GM12878 (cell line): ENCODE measurements around the gene ZNF620. TPM values are rescaled to one million over a fixed set of nuclear protein-coding genes. Genes with fewer than 3 reads are reported as not detected.

Experiments used
- ATAC-seq: fragments of 200-7000 bp; cut with Tn5 transposase; 3 replicates; pipeline ENCODE4 v1.9.1; 2020; ENCODE audit warnings: mild to moderate bottlenecking, moderate library complexity
- BruUV-seq: library from RNA; stranded (reverse); fragments of 400-500 nt; replicated peaks from 2 replicates; lab custom pipeline; 2021; lab: Mats Ljungman, UMichigan
- CTCF ChIA-PET: fragments of 300-600 bp; sonication (Branson Sonifier 250); formaldehyde crosslinking; extraction: SDS; loops from one replicate; lab custom pipeline; 2021; ENCODE audit warnings: inconsistent platforms; lab: Yijun Ruan, JAX
- POLR2A ChIA-PET: fragments of 350-600 bp; formaldehyde crosslinking; extraction: SDS; loops from one replicate; lab custom pipeline; 2021; ENCODE audit warnings: inconsistent platforms; lab: Charles Lee
- RAD21 ChIA-PET: fragments of 300-600 bp; sonication (Branson Sonifier 250); formaldehyde crosslinking; loops from one replicate; lab custom pipeline; 2023; ENCODE audit warnings: antibody characterized with exemption; ENCODE audit not compliant: unreplicated experiment; lab: Charles Lee
- SMC1A ChIA-PET: fragments of 300-600 bp; sonication (Branson Sonifier 250); formaldehyde crosslinking; loops from one replicate; lab custom pipeline; 2023; ENCODE audit not compliant: unreplicated experiment, uncharacterized antibody; lab: Charles Lee
- DNase-seq: peaks from one replicate; pipeline ENCODE4 v3.0.0-alpha.2; 2011; ENCODE audit warnings: low read depth, low spot score
- FAIRE-seq: peaks from 3 replicates; lab custom pipeline; 2011; peaks lifted over from hg19 to GRCh38; lab: Jason Lieb, UNC
- H2AFZ ChIP-seq: 2 replicates; pipeline ENCODE4 v1.6.0; 2011; ENCODE audit warnings: low read depth, low read length, control low read depth; ENCODE audit not compliant: control insufficient read depth
- H3K27ac ChIP-seq: 2 replicates; pipeline ENCODE4 v1.5.1; 2011; ENCODE audit warnings: control low read depth; ENCODE audit not compliant: control insufficient read depth, insufficient read depth
- H3K27me3 ChIP-seq, 2 experiments: replicated peaks in 1 of 2; 2 replicates each; pipeline versions ENCODE4 v1.6.0 to v1.6.1; 2011; ENCODE audit warnings: low read length in 1 of 2; ENCODE audit not compliant: control insufficient read depth in 2 of 2, insufficient read depth in 2 of 2
- H3K36me3 ChIP-seq, 2 experiments: 2 replicates each; pipeline ENCODE4 v1.5.1; 2011; ENCODE audit warnings: low read length in 1 of 2; ENCODE audit not compliant: control insufficient read depth in 2 of 2, insufficient read depth in 2 of 2
- H3K4me1 ChIP-seq: 2 replicates; pipeline ENCODE4 v1.6.1; 2011; ENCODE audit warnings: mild to moderate bottlenecking, low read length, moderate library complexity, mixed read lengths; ENCODE audit not compliant: control insufficient read depth, insufficient read depth
- H3K4me2 ChIP-seq: 2 replicates; pipeline ENCODE4 v1.6.0; 2011; ENCODE audit warnings: control low read depth; ENCODE audit not compliant: control insufficient read depth, insufficient read depth
- H3K4me3 ChIP-seq: fragments of 200-600 bp; sonication (generic); 2 replicates; pipeline ENCODE4 v1.5.1; 2016
- H3K79me2 ChIP-seq: 2 replicates; pipeline ENCODE4 v1.6.0; 2011; ENCODE audit warnings: low read length; ENCODE audit not compliant: control insufficient read depth, insufficient read depth
- H3K9ac ChIP-seq: 2 replicates; pipeline ENCODE4 v1.8.0; 2011; ENCODE audit warnings: low read length, control low read depth, mixed read lengths; ENCODE audit not compliant: control insufficient read depth, insufficient read depth
- H3K9me3 ChIP-seq: replicated peaks from 3 replicates; pipeline ENCODE4 v1.5.1; 2011; ENCODE audit warnings: mild to moderate bottlenecking, low read length; ENCODE audit not compliant: control insufficient read depth, insufficient read depth
- H4K20me1 ChIP-seq: 2 replicates; pipeline ENCODE4 v1.6.0; 2011; ENCODE audit not compliant: control insufficient read depth, insufficient read depth
- BRCA1 ChIP-seq: IDR thresholded peaks from 2 replicates; pipeline ENCODE4 v1.6.1; 2011; ENCODE audit warnings: low read depth, low read length, improper control_type of control experiment
- ETV6 ChIP-seq, 2 experiments: fragments of 450-650 bp in 1 of 2; IDR thresholded peaks in 1 of 2; conservative IDR thresholded peaks in 1 of 2; 2 replicates each; pipeline ENCODE4 v1.6.1; 2014; ENCODE audit warnings: antibody characterized with exemption in 1 of 2, borderline replicate concordance in 1 of 2, low read depth in 1 of 2, mild to moderate bottlenecking in 1 of 2, moderate library complexity in 1 of 2
- MAX ChIP-seq: IDR thresholded peaks from 2 replicates; pipeline ENCODE4 v1.6.1; 2012; ENCODE audit warnings: low read depth, low read length, improper control_type of control experiment
- MTA3 ChIP-seq: IDR thresholded peaks from 2 replicates; pipeline ENCODE4 v1.6.1; 2012; ENCODE audit warnings: low read length, inconsistent platforms, borderline replicate concordance
- NFXL1 ChIP-seq: fragments of 450-650 bp; IDR thresholded peaks from 2 replicates; pipeline ENCODE4 v1.6.1; 2017; ENCODE audit warnings: antibody characterized with exemption, mild to moderate bottlenecking, borderline replicate concordance
- PBX3 ChIP-seq: IDR thresholded peaks from 2 replicates; pipeline ENCODE4 v1.6.1; 2011; ENCODE audit warnings: mild to moderate bottlenecking, low read depth, low read length, moderate library complexity; ENCODE audit not compliant: insufficient replicate concordance
- POLR2AphosphoS2 ChIP-seq: IDR thresholded peaks from 2 replicates; pipeline ENCODE4 v1.6.1; 2011; ENCODE audit warnings: low read depth, mild to moderate bottlenecking, low read length, improper control_type of control experiment, moderate library complexity
- POLR2AphosphoS5 ChIP-seq: IDR thresholded peaks from 2 replicates; pipeline ENCODE4 v1.6.1; 2011; ENCODE audit warnings: mild to moderate bottlenecking, low read length, inconsistent platforms
- PRDM15 ChIP-seq: fragments of 450-650 bp; formaldehyde crosslinking; IDR thresholded peaks from 2 replicates; pipeline ENCODE4 v1.4.0; 2020; ENCODE audit warnings: mild to moderate bottlenecking, moderate library complexity
- SIX5 ChIP-seq: IDR thresholded peaks from 2 replicates; pipeline ENCODE4 v1.6.1; 2011; ENCODE audit warnings: mild to moderate bottlenecking, low read depth, low read length, moderate library complexity; ENCODE audit not compliant: severe bottlenecking
- SMAD1 ChIP-seq: fragments of 450-650 bp; IDR thresholded peaks from 2 replicates; pipeline ENCODE4 v1.6.1; 2018; ENCODE audit warnings: mild to moderate bottlenecking, low read depth; ENCODE audit not compliant: partially characterized antibody
- SREBF2 ChIP-seq: IDR thresholded peaks from 2 replicates; pipeline ENCODE4 v1.6.1; 2012; ENCODE audit warnings: mild to moderate bottlenecking, low read length
- ZNF217 ChIP-seq: fragments of 450-650 bp; IDR thresholded peaks from 2 replicates; pipeline ENCODE4 v1.6.1; 2017; ENCODE audit warnings: antibody characterized with exemption, mild to moderate bottlenecking
- WGBS: methylation state at CpG from one replicate; pipeline ENCODE4 v1.1.6; 2016; ENCODE audit warnings: low lambda C conversion rate; ENCODE audit not compliant: insufficient replicate concordance, insufficient coverage; ENCODE audit errors: missing lambda C conversion rate; 5-methylcytosine and 5-hydroxymethylcytosine counted together
- in situ Hi-C: fragments of 300-500 bp; cut with MboI; formaldehyde crosslinking; loops from 9 replicates; pipeline ENCODE4 v1.14.3; 2018; ENCODE audit warnings: mixed read lengths
- intact Hi-C: fragments of 100-400 bp; cut with micrococcal nuclease; formaldehyde crosslinking; loops from one replicate; pipeline ENCODE4 v1.14.2; 2022; ENCODE audit not compliant: unreplicated experiment
- polyA plus RNA-seq, 11 experiments: library from polyadenylated mRNA; depleted of rRNA in 4 of 11; unstranded in 6 of 11; stranded (reverse) in 5 of 11; fragments of >200 nt; fragmentation: Nextera tagmentation in 4 of 11; fragmentation: Illumina TruSeq in 1 of 11; extraction: Ambion mirVana in 4 of 11; extraction: Trizol in 1 of 11; gene quantifications; 1 replicate in 1 of 11; 2 replicates in 10 of 11; pipeline versions ENCODE4 v1.2.1 to v1.2.3, GENCODE V29; 2011 to 2016; ENCODE audit warnings: inconsistent platforms in 2 of 11, missing spikeins in 2 of 11, low read depth in 1 of 11
- total RNA-seq, 4 experiments: library from RNA; depleted of rRNA in 3 of 4; stranded (reverse); fragments of >200 nt in 3 of 4; fragmentation: Illumina TruSeq in 1 of 4; extraction: Trizol in 1 of 4; gene quantifications; 2 replicates each; pipeline versions ENCODE4 v1.2.1 to v1.2.3, GENCODE V29; 2013 to 2021

Gene ZNF620
- total and polyA plus RNA-seq, 10 of the 15 experiments (the other 5 are each of a cell fraction or from before 2014, with no cell fraction given) = 1.3 to 4.3 (median 2.2) TPM

- RAD21 ChIA-PET = no interaction called here
- H3K79me2 ChIP-seq = no peaks in the 10 kb centered on the region
- H3K9me3 ChIP-seq = no peaks in the 10 kb centered on the region
- FAIRE-seq = no peak
- no peak overlapping the region for H3K4me2 ChIP-seq
- TF ChIP-seq PBX3 = no peak
- no peak for TF ChIP-seq ZNF217
- TF ChIP-seq BRCA1 = no peak
- CTCF ChIA-PET = no interaction called here
- ATAC-seq = no peak
- no peak for DNase-seq
- 100% methylated on average over 1 of the region's 1 CpG for WGBS
- no peaks in the 10 kb centered on the region for H3K36me3 ChIP-seq
- SMC1A ChIA-PET = interaction anchor here (1.0 kb wide), 1 partner anchor 19 kb away, joined by 3 read pairs; no protein-coding TSS in a partner anchor
- no peaks in the 10 kb centered on the region for H3K4me1 ChIP-seq
- intact Hi-C loops (no loop called here), in situ Hi-C loops (no loop called here)
- no peak overlapping the region for H2AFZ ChIP-seq
- H3K27me3 ChIP-seq = no peaks in the 10 kb centered on the region
- no TSS peak for BruUV-seq
- H3K27ac ChIP-seq = no peak overlapping the region
- no peak overlapping the region for H3K4me3 ChIP-seq
- POLR2A ChIA-PET = no interaction called here
- H3K9ac ChIP-seq = no peak overlapping the region
- no peaks in the 10 kb centered on the region for H4K20me1 ChIP-seq
Measured at GRCh38 chr3:40499952-40500351, 5.9 kb upstream of the ZNF620 start.

GRCh38 chr3:40502034-40502433 lies 3.8 kb upstream of the ZNF620 start:
- Histone ChIP-seq H3K27ac (no peak overlapping the region), H3K36me3 (no peaks in the 10 kb centered on the region), H3K9me3 (no peaks in the 10 kb centered on the region), H3K79me2 (no peaks in the 10 kb centered on the region), H3K9ac (no peak overlapping the region), H3K4me1 (peaks cover 5% of the 10 kb centered on the region; the same call in 1 of the 2 replicates), H3K27me3 (no peaks in the 10 kb centered on the region), H2AFZ (no peak overlapping the region), H4K20me1 (no peaks in the 10 kb centered on the region), H3K4me2 (no peak overlapping the region), H3K4me3 (no peak overlapping the region)
- intact Hi-C loops (no loop called here), in situ Hi-C loops (no loop called here)
- ChIA-PET RAD21 (no interaction called here), SMC1A (no interaction called here), POLR2A (no interaction called here), CTCF (no interaction called here)
- 67% methylated on average over 2 of the region's 2 CpGs for WGBS
- BruUV-seq = no TSS peak
- DNase-seq (no peak), ATAC-seq (no peak), FAIRE-seq (no peak)
- TF ChIP-seq MAX (no peak), MTA3 (no peak), SMAD1 (no peak), PRDM15 (CRISPR knock-in tag) (no peak), NFXL1 (no peak), POLR2AphosphoS2 (no peak), POLR2AphosphoS5 (no peak), ETV6 (conservative IDR thresholded peaks at IDR 0.05 in 1 of 2, IDR thresholded peaks at IDR 0.05 in 1 of 2; ENCODE audit: borderline replicate concordance in 1 of 2, low read depth in 1 of 2) (no peak), SIX5 (no peak), SREBF2 (no peak)
